Brain microvascular endothelial cell (primary cell): ENCODE results near the gene CNOT6.
"Not testable (repeated sequence)": the region's sequence is repeated elsewhere in the genome, so short reads cannot be mapped to it uniquely, and the experiment has no call there.

Experiments used
- DNase-seq: peaks from one replicate; pipeline ENCODE4 v3.0.0-alpha.2; 2020
- H3K27ac ChIP-seq: fragments of 250-450 bp; sonication (Bioruptor Pico); 2 replicates; pipeline ENCODE4 v1.5.1; 2020; ENCODE audit warnings: mild to moderate bottlenecking, moderate library complexity
- H3K27me3 ChIP-seq: fragments of 250-450 bp; sonication (Bioruptor Pico); replicated peaks from 2 replicates; pipeline ENCODE4 v1.5.1; 2020; ENCODE audit warnings: mild to moderate bottlenecking
- H3K36me3 ChIP-seq: fragments of 250-450 bp; sonication (Bioruptor Pico); replicated peaks from 2 replicates; pipeline ENCODE4 v1.5.1; 2020; ENCODE audit warnings: mild to moderate bottlenecking
- H3K4me3 ChIP-seq: 2 replicates; pipeline ENCODE4 v1.5.1; 2011; ENCODE audit warnings: low read depth, mild to moderate bottlenecking, control low read depth, low read length, moderate library complexity
- in situ Hi-C: cut with HindIII; loops from 2 replicates; pipeline ENCODE4 v1.10.0; 2017; ENCODE audit warnings: low sequenced_read_pairs, low pct_ligation_motif_present
- TF ChIP-seq, protein P1 (sequence below): IDR thresholded peaks from 2 replicates; pipeline ENCODE4 v1.5.1; 2011; ENCODE audit warnings: low read depth, mild to moderate bottlenecking, moderate library complexity, low read length, control low read depth, inconsistent platforms; ENCODE audit errors: missing control alignments

CNOT6 gene

GRCh38 chr5:180492226-180492903 is 1.8 kb upstream of the CNOT6 start:
- H3K4me3 ChIP-seq: no peak overlapping the region
- in situ Hi-C loops: no loop called here
- no peak for DNase-seq
- H3K27ac ChIP-seq: no peak overlapping the region
- no peaks in the 10 kb centered on the region for H3K27me3 ChIP-seq
- H3K36me3 ChIP-seq: peaks cover 7% of the 10 kb centered on the region
- TF ChIP-seq, protein P1, sequence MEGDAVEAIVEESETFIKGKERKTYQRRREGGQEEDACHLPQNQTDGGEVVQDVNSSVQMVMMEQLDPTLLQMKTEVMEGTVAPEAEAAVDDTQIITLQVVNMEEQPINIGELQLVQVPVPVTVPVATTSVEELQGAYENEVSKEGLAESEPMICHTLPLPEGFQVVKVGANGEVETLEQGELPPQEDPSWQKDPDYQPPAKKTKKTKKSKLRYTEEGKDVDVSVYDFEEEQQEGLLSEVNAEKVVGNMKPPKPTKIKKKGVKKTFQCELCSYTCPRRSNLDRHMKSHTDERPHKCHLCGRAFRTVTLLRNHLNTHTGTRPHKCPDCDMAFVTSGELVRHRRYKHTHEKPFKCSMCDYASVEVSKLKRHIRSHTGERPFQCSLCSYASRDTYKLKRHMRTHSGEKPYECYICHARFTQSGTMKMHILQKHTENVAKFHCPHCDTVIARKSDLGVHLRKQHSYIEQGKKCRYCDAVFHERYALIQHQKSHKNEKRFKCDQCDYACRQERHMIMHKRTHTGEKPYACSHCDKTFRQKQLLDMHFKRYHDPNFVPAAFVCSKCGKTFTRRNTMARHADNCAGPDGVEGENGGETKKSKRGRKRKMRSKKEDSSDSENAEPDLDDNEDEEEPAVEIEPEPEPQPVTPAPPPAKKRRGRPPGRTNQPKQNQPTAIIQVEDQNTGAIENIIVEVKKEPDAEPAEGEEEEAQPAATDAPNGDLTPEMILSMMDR: no peak

DNA sequence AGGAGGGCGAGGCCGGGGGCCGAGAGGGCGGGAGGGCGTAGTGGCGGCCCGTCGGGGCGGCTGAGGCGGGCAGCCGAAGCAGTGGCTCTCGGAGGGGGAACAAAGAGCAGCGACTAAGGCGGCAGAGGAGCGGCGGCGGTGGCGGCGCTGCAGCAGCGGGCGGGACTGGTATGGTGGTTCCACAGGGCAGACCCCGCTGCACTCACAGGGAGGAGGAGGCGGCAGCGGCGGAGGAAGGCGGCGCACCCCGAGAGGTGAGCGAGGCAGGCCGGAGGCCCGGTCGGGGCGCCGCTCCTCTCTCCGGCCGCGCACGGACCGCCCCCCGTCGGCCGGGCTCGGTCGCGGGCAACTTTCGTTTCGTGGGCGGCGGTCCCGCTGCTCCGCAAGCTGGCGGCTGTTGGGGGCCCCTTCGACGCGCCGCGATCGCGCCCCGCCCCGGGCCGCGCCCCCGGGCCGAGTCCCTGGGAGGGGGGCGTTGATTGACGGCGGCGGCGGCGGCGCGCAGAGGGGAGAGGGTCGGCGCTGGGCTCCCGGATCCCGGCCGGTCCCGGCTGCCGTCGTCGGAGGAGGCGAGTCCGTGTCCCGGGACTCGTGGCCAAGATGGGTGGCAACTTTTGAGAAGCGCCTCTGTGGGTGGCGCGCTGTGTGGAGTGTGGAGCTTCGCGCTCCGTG is 467 bp downstream of the CNOT6 start:
- H3K27me3 ChIP-seq: no peaks in the 10 kb centered on the region
- DNase-seq: no peak
- H3K27ac ChIP-seq: peak overlapping the region; percentile 63
- H3K4me3 ChIP-seq: peak overlapping the region; percentile 84
- H3K36me3 ChIP-seq: peaks cover 7% of the 10 kb centered on the region
- in situ Hi-C loops: no loop called here
- TF ChIP-seq, protein P1: no peak

- TF ChIP-seq, protein P1: no peak
- H3K36me3 ChIP-seq: peaks cover 7% of the 10 kb centered on the region
- peak overlapping the region; percentile 84 for H3K4me3 ChIP-seq
- in situ Hi-C loops: no loop called here
- DNase-seq: no peak
- no peak overlapping the region for H3K27ac ChIP-seq
- no peaks in the 10 kb centered on the region for H3K27me3 ChIP-seq
Observed at GRCh38 chr5:180495292-180495691, 1.1 kb downstream of the CNOT6 start.

GRCh38 chr5:180495991-180496741 is 2.0 kb downstream of the CNOT6 start:
- in situ Hi-C loops: no loop called here
- no peak for DNase-seq
- Histone ChIP-seq H3K27ac (no peak overlapping the region), H3K36me3 (peaks cover 7% of the 10 kb centered on the region), H3K4me3 (no peak overlapping the region), H3K27me3 (no peaks in the 10 kb centered on the region)
- TF ChIP-seq, protein P1: no peak

- DNase-seq, H3K27me3 ChIP-seq, H3K4me3 ChIP-seq, H3K36me3 ChIP-seq, H3K27ac ChIP-seq, in situ Hi-C loops: not testable (repeated sequence)
Observed at GRCh38 chr5:180496806-180497205, 2.6 kb downstream of the CNOT6 start.

DNA sequence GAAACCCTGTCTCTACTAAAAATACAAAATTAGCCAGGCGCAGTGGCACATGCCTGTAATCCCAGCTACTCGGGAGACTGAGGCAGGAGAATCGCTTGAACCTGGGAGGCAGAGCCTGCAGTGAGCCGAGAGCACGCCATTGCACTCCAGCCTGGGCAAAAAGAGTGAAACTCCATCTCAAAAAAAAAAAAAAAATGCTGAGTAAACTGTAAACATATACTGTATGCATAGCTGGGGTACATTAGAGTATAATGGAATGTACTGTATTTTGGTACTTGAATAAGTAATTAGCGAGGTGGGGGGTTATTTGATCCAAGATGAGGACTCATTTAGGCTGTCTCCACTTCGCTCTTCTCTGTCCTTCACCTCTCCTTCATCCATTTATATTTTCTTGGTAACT is 3.7 kb downstream of the CNOT6 start:
- DNase-seq, in situ Hi-C loops, H3K27ac ChIP-seq, H3K27me3 ChIP-seq, H3K36me3 ChIP-seq, H3K4me3 ChIP-seq: not testable (repeated sequence)
